HepG2 (cell line): Measurements from ENCODE around the gene ARHGEF16. TPM values are rescaled to one million over a fixed set of nuclear protein-coding genes. Genes with fewer than 3 reads are reported as not detected.

Experiments used
- AGO1 ChIP-seq: fragments of 200-400 bp; formaldehyde crosslinking; IDR thresholded peaks from 2 replicates; pipeline ENCODE4 v1.6.1; 2017; ENCODE audit warnings: mild to moderate bottlenecking, low read depth, low read length, moderate library complexity; ENCODE audit not compliant: poor library complexity, severe bottlenecking
- CC2D1A ChIP-seq: sonication (generic); formaldehyde crosslinking; IDR thresholded peaks from 2 replicates; pipeline ENCODE4 v1.8.1; 2023; ENCODE audit warnings: mild to moderate bottlenecking, missing genetic modification reagents
- FOXA1 ChIP-seq, 2 experiments: fragments of 450-650 bp in 1 of 2; sonication (generic) in 1 of 2; formaldehyde crosslinking in 1 of 2; IDR thresholded peaks; 2 replicates each; pipeline versions ENCODE4 v1.4.0 to v1.6.1; 2016 to 2020; ENCODE audit warnings: missing genetic modification reagents in 1 of 2
- ISL2 ChIP-seq: sonication (generic); formaldehyde crosslinking; IDR thresholded peaks from 2 replicates; pipeline ENCODE4 v1.5.0; 2020; ENCODE audit warnings: missing genetic modification reagents
- KLF12 ChIP-seq: sonication (generic); formaldehyde crosslinking; IDR thresholded peaks from 2 replicates; pipeline ENCODE4 v1.4.0; 2020; ENCODE audit warnings: missing genetic modification reagents, borderline replicate concordance
- NR2F2 ChIP-seq: IDR thresholded peaks from 2 replicates; pipeline ENCODE4 v1.6.1; 2012; ENCODE audit warnings: low read depth, inconsistent platforms, borderline replicate concordance
- PAF1 ChIP-seq: IDR thresholded peaks from 2 replicates; pipeline ENCODE4 v1.6.1; 2016; ENCODE audit warnings: missing genetic modification reagents, missing compliant biosample characterization
- RBFOX2 ChIP-seq: fragments of 200-400 bp; formaldehyde crosslinking; IDR thresholded peaks from 2 replicates; pipeline ENCODE4 v1.6.1; 2017; ENCODE audit warnings: low read depth, mild to moderate bottlenecking, low read length
- RELA ChIP-seq: sonication (generic); formaldehyde crosslinking; IDR thresholded peaks from 2 replicates; pipeline ENCODE4 v1.4.0; 2020; ENCODE audit warnings: missing genetic modification reagents
- RFXANK ChIP-seq: IDR thresholded peaks from 2 replicates; pipeline ENCODE4 v1.6.1; 2016
- RFXAP ChIP-seq: sonication (generic); formaldehyde crosslinking; IDR thresholded peaks from 2 replicates; pipeline ENCODE4 v1.4.0; 2020; ENCODE audit warnings: missing genetic modification reagents, borderline replicate concordance
- SMAD9 ChIP-seq: sonication (generic); formaldehyde crosslinking; IDR thresholded peaks from 2 replicates; pipeline ENCODE4 v1.5.1; 2020; ENCODE audit warnings: mild to moderate bottlenecking, missing genetic modification reagents
- TBL1XR1 ChIP-seq: fragments of 150-350 bp; IDR thresholded peaks from 2 replicates; pipeline ENCODE4 v1.6.1; 2014; ENCODE audit warnings: borderline replicate concordance, low read length; ENCODE audit not compliant: partially characterized antibody
- TEAD2 ChIP-seq: sonication (generic); formaldehyde crosslinking; IDR thresholded peaks from 2 replicates; pipeline ENCODE4 v1.9.0; 2021; ENCODE audit warnings: missing genetic modification reagents
- TOPORS ChIP-seq: sonication (generic); formaldehyde crosslinking; IDR thresholded peaks from 2 replicates; pipeline ENCODE4 v1.8.0; 2023; ENCODE audit warnings: mild to moderate bottlenecking, missing genetic modification reagents
- ZBTB42 ChIP-seq: sonication (generic); formaldehyde crosslinking; IDR thresholded peaks from 2 replicates; pipeline ENCODE4 v1.5.0; 2020; ENCODE audit warnings: mild to moderate bottlenecking, missing genetic modification reagents
- ZFP41 ChIP-seq: sonication (generic); formaldehyde crosslinking; IDR thresholded peaks from 2 replicates; pipeline ENCODE4 v1.4.0; 2020; ENCODE audit warnings: mild to moderate bottlenecking, missing genetic modification reagents, borderline replicate concordance
- ZNF101 ChIP-seq: sonication (generic); formaldehyde crosslinking; IDR thresholded peaks from 2 replicates; pipeline ENCODE4 v1.4.0; 2020; ENCODE audit warnings: mild to moderate bottlenecking, low read depth, missing genetic modification reagents, borderline replicate concordance
- ZNF33A ChIP-seq: sonication (generic); formaldehyde crosslinking; IDR thresholded peaks from 2 replicates; pipeline ENCODE4 v1.5.1; 2020; ENCODE audit warnings: missing genetic modification reagents, mild to moderate bottlenecking, moderate library complexity, borderline replicate concordance
- ZNF7 ChIP-seq: IDR thresholded peaks from 2 replicates; pipeline ENCODE4 v1.6.1; 2016; ENCODE audit warnings: missing biosample characterization, missing genetic modification reagents
- ZNF747 ChIP-seq: sonication (generic); formaldehyde crosslinking; IDR thresholded peaks from 2 replicates; pipeline ENCODE4 v1.8.1; 2023; ENCODE audit warnings: missing genetic modification reagents, mild to moderate bottlenecking, borderline replicate concordance
- ZNF773 ChIP-seq: sonication (generic); formaldehyde crosslinking; IDR thresholded peaks from 2 replicates; pipeline ENCODE4 v1.4.0; 2020; ENCODE audit warnings: missing genetic modification reagents, borderline replicate concordance
- ZNF816 ChIP-seq: sonication (generic); formaldehyde crosslinking; IDR thresholded peaks from 2 replicates; pipeline ENCODE4 v1.8.0; 2022; ENCODE audit warnings: missing genetic modification reagents, mild to moderate bottlenecking, borderline replicate concordance
- ZNF839 ChIP-seq: sonication (generic); formaldehyde crosslinking; IDR thresholded peaks from 2 replicates; pipeline ENCODE4 v1.4.0; 2020; ENCODE audit warnings: missing genetic modification reagents, mild to moderate bottlenecking, borderline replicate concordance
- ZSCAN21 ChIP-seq: sonication (generic); formaldehyde crosslinking; IDR thresholded peaks from 2 replicates; pipeline ENCODE4 v1.8.0; 2022; ENCODE audit warnings: mild to moderate bottlenecking, missing genetic modification reagents, moderate library complexity, borderline replicate concordance
- ZSCAN5A ChIP-seq: sonication (generic); formaldehyde crosslinking; IDR thresholded peaks from 2 replicates; pipeline ENCODE4 v1.8.0; 2022; ENCODE audit warnings: mild to moderate bottlenecking, missing genetic modification reagents, borderline replicate concordance
- ZZZ3 ChIP-seq: sonication (generic); formaldehyde crosslinking; IDR thresholded peaks from 2 replicates; pipeline ENCODE4 v1.4.0; 2020; ENCODE audit warnings: missing genetic modification reagents, mild to moderate bottlenecking, borderline replicate concordance
- polyA plus RNA-seq, 8 experiments: library from polyadenylated mRNA; depleted of rRNA in 3 of 8; stranded (reverse) in 7 of 8; unstranded in 1 of 8; fragments of >200 nt; fragmentation: Illumina TruSeq in 4 of 8; extraction: Trizol in 4 of 8; gene quantifications; 2 replicates each; pipeline versions ENCODE4 v1.2.1 to v1.2.3, GENCODE V29; 2011 to 2016; ENCODE audit warnings: low read depth in 4 of 8, missing spikeins in 1 of 8, mixed read lengths in 1 of 8; ENCODE audit not compliant: insufficient read depth in 1 of 8
- total RNA-seq, 5 experiments: library from RNA; depleted of rRNA; stranded (reverse); fragments of >200 nt; fragmentation: Illumina TruSeq; extraction: Trizol; gene quantifications; 2 replicates each; pipeline ENCODE4 v1.2.3, GENCODE V29; 2016; ENCODE audit warnings: low read depth in 1 of 5
- TF ChIP-seq, protein P1 (sequence below): fragments of 450-650 bp; IDR thresholded peaks from 2 replicates; pipeline ENCODE4 v1.6.1; 2017
- TF ChIP-seq, protein P2 (sequence below): sonication (generic); formaldehyde crosslinking; IDR thresholded peaks from 2 replicates; pipeline ENCODE4 v1.8.0; 2022; ENCODE audit warnings: mild to moderate bottlenecking, missing genetic modification reagents

The ARHGEF16 gene
- total and polyA plus RNA-seq, 2 of the 13 experiments (the other 11 are each of a cell fraction or from before 2014, with no cell fraction given) = 20.3 to 39.9 TPM

GRCh38 chr1:3423245-3423829, 31.1 kb upstream of the ARHGEF16 start (continued):
- TF ChIP-seq ZBTB42 (CRISPR knock-in tag) (peak; percentile 77; the same call in 1 of the 2 replicates), ZNF816 (CRISPR knock-in tag) (peak; percentile 96), FOXA1 (IDR thresholded peaks at IDR 0.05) (no peak), FOXA1 (CRISPR knock-in tag; IDR thresholded peaks at IDR 0.05) (no peak), ZSCAN5A (CRISPR knock-in tag) (no peak), RBFOX2 (peak; percentile 63), ZNF773 (CRISPR knock-in tag) (no peak), PAF1 (CRISPR knock-in tag) (no peak), ZNF839 (CRISPR knock-in tag) (no peak), ZZZ3 (CRISPR knock-in tag) (peak; percentile 68; the same call in 1 of the 2 replicates), ZFP41 (CRISPR knock-in tag) (no peak), RELA (CRISPR knock-in tag) (no peak), TOPORS (CRISPR knock-in tag) (peak; percentile 53; the same call in 1 of the 2 replicates), KLF12 (CRISPR knock-in tag) (peak; percentile 84; the same call in 1 of the 2 replicates), SMAD9 (no peak), CC2D1A (CRISPR knock-in tag) (no peak), AGO1 (no peak), ISL2 (CRISPR knock-in tag) (no peak), ZNF7 (CRISPR knock-in tag) (no peak), TBL1XR1 (no peak), ZSCAN21 (CRISPR knock-in tag) (no peak), NR2F2 (no peak), ZNF33A (CRISPR knock-in tag) (no peak), TEAD2 (CRISPR knock-in tag) (no peak), ZNF747 (CRISPR knock-in tag) (peak; percentile 91), RFXAP (CRISPR knock-in tag) (0 out of 2 replicates have a peak, but pooled peaks have one; percentile 57), ZNF101 (CRISPR knock-in tag) (no peak), RFXANK (CRISPR knock-in tag) (no peak)
- TF ChIP-seq, protein P1, sequence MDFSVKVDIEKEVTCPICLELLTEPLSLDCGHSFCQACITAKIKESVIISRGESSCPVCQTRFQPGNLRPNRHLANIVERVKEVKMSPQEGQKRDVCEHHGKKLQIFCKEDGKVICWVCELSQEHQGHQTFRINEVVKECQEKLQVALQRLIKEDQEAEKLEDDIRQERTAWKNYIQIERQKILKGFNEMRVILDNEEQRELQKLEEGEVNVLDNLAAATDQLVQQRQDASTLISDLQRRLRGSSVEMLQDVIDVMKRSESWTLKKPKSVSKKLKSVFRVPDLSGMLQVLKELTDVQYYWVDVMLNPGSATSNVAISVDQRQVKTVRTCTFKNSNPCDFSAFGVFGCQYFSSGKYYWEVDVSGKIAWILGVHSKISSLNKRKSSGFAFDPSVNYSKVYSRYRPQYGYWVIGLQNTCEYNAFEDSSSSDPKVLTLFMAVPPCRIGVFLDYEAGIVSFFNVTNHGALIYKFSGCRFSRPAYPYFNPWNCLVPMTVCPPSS = no peak
- TF ChIP-seq, protein P2, sequence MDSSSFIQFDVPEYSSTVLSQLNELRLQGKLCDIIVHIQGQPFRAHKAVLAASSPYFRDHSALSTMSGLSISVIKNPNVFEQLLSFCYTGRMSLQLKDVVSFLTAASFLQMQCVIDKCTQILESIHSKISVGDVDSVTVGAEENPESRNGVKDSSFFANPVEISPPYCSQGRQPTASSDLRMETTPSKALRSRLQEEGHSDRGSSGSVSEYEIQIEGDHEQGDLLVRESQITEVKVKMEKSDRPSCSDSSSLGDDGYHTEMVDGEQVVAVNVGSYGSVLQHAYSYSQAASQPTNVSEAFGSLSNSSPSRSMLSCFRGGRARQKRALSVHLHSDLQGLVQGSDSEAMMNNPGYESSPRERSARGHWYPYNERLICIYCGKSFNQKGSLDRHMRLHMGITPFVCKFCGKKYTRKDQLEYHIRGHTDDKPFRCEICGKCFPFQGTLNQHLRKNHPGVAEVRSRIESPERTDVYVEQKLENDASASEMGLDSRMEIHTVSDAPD (CRISPR knock-in tag) = peak; percentile 93; the same call in 1 of the 2 replicates
